ENCODE results near the gene SARS1.
A peak's percentile ranks its signal among the peaks of the same experiment; 100 is the strongest.
"Not testable (repeated sequence)": the region's sequence is repeated elsewhere in the genome, so short reads cannot be mapped to it uniquely, and the experiment has no call there.

SARS1 gene

GRCh38 chr1:109193653-109194590 lies 19.8 kb upstream of the SARS1 start:
- DNase-seq: no peak

- no peak for DNase-seq
These were observed 16.3 kb upstream of the SARS1 start for GRCh38 chr1:109197158-109198042.

- no peak for DNase-seq
These were observed 15.5 kb upstream of the SARS1 start for GRCh38 chr1:109198043-109198695.

- DNase-seq: no peak
These were observed 15.0 kb upstream of the SARS1 start for GRCh38 chr1:109198745-109199144.

- no peak for DNase-seq
These were observed 14.0 kb upstream of the SARS1 start for GRCh38 chr1:109199710-109200109.

- DNase-seq: no peak
These were observed 12.5 kb upstream of the SARS1 start for GRCh38 chr1:109201123-109201703.

GRCh38 chr1:109204484-109204883 lies 9.2 kb upstream of the SARS1 start:
- DNase-seq: no peak

- no peak for DNase-seq
These were observed 7.4 kb upstream of the SARS1 start for GRCh38 chr1:109206339-109206738.

- no peak for DNase-seq
These were observed 6.1 kb upstream of the SARS1 start for GRCh38 chr1:109207467-109208103.

GRCh38 chr1:109208394-109208793 lies 5.3 kb upstream of the SARS1 start:
- DNase-seq: no peak

GRCh38 chr1:109208836-109209463 lies 4.8 kb upstream of the SARS1 start:
- DNase-seq: no peak

- DNase-seq: no peak
These were observed 3.7 kb upstream of the SARS1 start for GRCh38 chr1:109210058-109210457.

- no peak for DNase-seq
These were observed 334 bp upstream of the SARS1 start for GRCh38 chr1:109213345-109213823.

GRCh38 chr1:109214695-109215623 lies 1.2 kb downstream of the SARS1 start:
- peak; percentile 31 for DNase-seq

GRCh38 chr1:109216662-109217061 lies 2.9 kb downstream of the SARS1 start:
- DNase-seq: no peak

- no peak for DNase-seq
These were observed 4.8 kb downstream of the SARS1 start for GRCh38 chr1:109218516-109218915.

GRCh38 chr1:109221201-109221600 lies 7.5 kb downstream of the SARS1 start:
- DNase-seq: not testable (repeated sequence)

GRCh38 chr1:109225308-109225707 lies 11.6 kb downstream of the SARS1 start:
- no peak for DNase-seq

GRCh38 chr1:109225711-109226445 lies 12.2 kb downstream of the SARS1 start:
- no peak for DNase-seq

- no peak for DNase-seq
These were observed 14.4 kb downstream of the SARS1 start for GRCh38 chr1:109228167-109228566.

All from right hindlimb (tissue), 1 donor.